Measurements from ENCODE around the gene CRB2.

- TF ChIP-seq CTCF (conservative IDR thresholded peaks at IDR 0.05 in 1 of 2, IDR thresholded peaks at IDR 0.05 in 1 of 2; ENCODE audit: low read depth in 1 of 2, low read length in 2 of 2) (no peak), EZH2 (IDR thresholded peaks at IDR 0.05; ENCODE audit: low read length, missing control alignments) (no peak)
Observed at GRCh38 chr9:123418506-123418905, 62.5 kb downstream of the CRB2 start.

Measured in fibroblast of lung (primary cell).